Neuronal stem cell (in vitro differentiated cells): ENCODE data around the gene MED13L.

Experiments
- DNase-seq: peaks from one replicate; pipeline ENCODE4 v3.0.0-alpha.2; 2013; ENCODE audit warnings: low spot score
- H2AFZ ChIP-seq: one replicate; pipeline ENCODE4 v1.6.1; 2013; ENCODE audit warnings: mild to moderate bottlenecking, low read length, inconsistent platforms
- H2AK5ac ChIP-seq: 2 replicates; pipeline ENCODE4 v1.6.1; 2013; ENCODE audit warnings: low read depth, mild to moderate bottlenecking, inconsistent platforms, low read length, moderate library complexity, mixed read lengths
- H2BK120ac ChIP-seq: 2 replicates; pipeline ENCODE4 v1.6.1; 2013; ENCODE audit warnings: low read depth, mild to moderate bottlenecking, inconsistent platforms, low read length, moderate library complexity, mixed read lengths
- H2BK12ac ChIP-seq: one replicate; pipeline ENCODE4 v1.6.1; 2013; ENCODE audit warnings: low read length, inconsistent platforms
- H2BK15ac ChIP-seq: 2 replicates; pipeline ENCODE4 v1.6.1; 2013; ENCODE audit warnings: mild to moderate bottlenecking, low read length, inconsistent platforms, mixed read lengths
- H2BK5ac ChIP-seq: one replicate; pipeline ENCODE4 v1.6.1; 2013; ENCODE audit warnings: inconsistent platforms, mild to moderate bottlenecking, low read length, moderate library complexity
- H3K14ac ChIP-seq: one replicate; pipeline ENCODE4 v1.6.1; 2013; ENCODE audit warnings: low read length, inconsistent platforms
- H3K18ac ChIP-seq: 2 replicates; pipeline ENCODE4 v1.6.1; 2013; ENCODE audit warnings: low read length, inconsistent platforms
- H3K23ac ChIP-seq: 2 replicates; pipeline ENCODE4 v1.6.1; 2013; ENCODE audit warnings: low read depth, mild to moderate bottlenecking, mixed read lengths, low read length, inconsistent platforms; ENCODE audit not compliant: poor library complexity
- H3K27ac ChIP-seq: replicated peaks from 3 replicates; pipeline ENCODE4 v1.5.1; 2013; ENCODE audit warnings: low read length, inconsistent platforms
- H3K27me3 ChIP-seq, 3 experiments: 2 replicates each; pipeline ENCODE4 v1.6.1; 2013; ENCODE audit warnings: low read length in 3 of 3, mild to moderate bottlenecking in 2 of 3, inconsistent platforms in 1 of 3, low read depth in 1 of 3, mixed read lengths in 1 of 3, moderate library complexity in 1 of 3; ENCODE audit not compliant: control insufficient read depth in 3 of 3, insufficient read depth in 3 of 3
- H3K36me3 ChIP-seq, 2 donors: replicated peaks in 1 of 2; 2 replicates each; pipeline ENCODE4 v1.6.1; 2013; ENCODE audit warnings: low read length in 2 of 2; ENCODE audit not compliant: control insufficient read depth in 2 of 2, insufficient read depth in 2 of 2
- H3K4ac ChIP-seq: 2 replicates; pipeline ENCODE4 v1.6.1; 2013; ENCODE audit warnings: inconsistent platforms, mild to moderate bottlenecking, low read length, moderate library complexity
- H3K4me1 ChIP-seq, 2 donors: 1 replicate in 1 of 2; 2 replicates in 1 of 2; pipeline ENCODE4 v1.6.1; 2013; ENCODE audit warnings: low read length in 2 of 2, low read depth in 1 of 2; ENCODE audit not compliant: control insufficient read depth in 2 of 2, insufficient read depth in 1 of 2
- H3K4me2 ChIP-seq: one replicate; pipeline ENCODE4 v1.6.1; 2013; ENCODE audit warnings: mild to moderate bottlenecking, low read length, inconsistent platforms; ENCODE audit not compliant: insufficient read depth, poor library complexity, severe bottlenecking
- H3K4me3 ChIP-seq, 2 donors: 2 replicates each; pipeline ENCODE4 v1.5.1; 2013; ENCODE audit warnings: low read length in 2 of 2, mild to moderate bottlenecking in 2 of 2, inconsistent platforms in 1 of 2, moderate library complexity in 1 of 2
- H3K79me1 ChIP-seq: one replicate; pipeline ENCODE4 v1.6.1; 2013; ENCODE audit warnings: low read depth, mild to moderate bottlenecking, inconsistent platforms, low read length, moderate library complexity
- H3K9ac ChIP-seq: one replicate; pipeline ENCODE4 v1.6.1; 2013; ENCODE audit warnings: mild to moderate bottlenecking, low read depth, low read length, inconsistent platforms; ENCODE audit not compliant: poor library complexity
- H3K9me3 ChIP-seq, 2 donors: replicated peaks in 1 of 2; 2 replicates each; pipeline versions ENCODE3 to v1.6.1; 2013; ENCODE audit warnings: low read length in 2 of 2, mild to moderate bottlenecking in 2 of 2, inconsistent platforms in 1 of 2, low read depth in 1 of 2, mixed read lengths in 1 of 2, moderate library complexity in 1 of 2; ENCODE audit not compliant: control insufficient read depth in 2 of 2, insufficient read depth in 1 of 2
- H4K8ac ChIP-seq: one replicate; pipeline ENCODE4 v1.6.1; 2013; ENCODE audit warnings: low read depth, mild to moderate bottlenecking, inconsistent platforms, low read length, moderate library complexity
- H4K91ac ChIP-seq: one replicate; pipeline ENCODE4 v1.6.1; 2013; ENCODE audit warnings: low read length, low read depth, mild to moderate bottlenecking, inconsistent platforms; ENCODE audit not compliant: poor library complexity
- WGBS, 2 donors: extraction: QIAGEN DNeasy Blood & Tissue Kit; methylation state at CpG; one replicate each; pipeline ENCODE4 v1.1.7; 2013; ENCODE audit warnings: missing lambda C conversion rate in 2 of 2, mixed read lengths in 1 of 2; ENCODE audit not compliant: insufficient read length in 2 of 2, insufficient replicate concordance in 1 of 2; ENCODE audit errors: extremely low coverage in 2 of 2; 5-methylcytosine and 5-hydroxymethylcytosine counted together

Gene MED13L

GRCh38 chr12:116060764-116061163 is 216.7 kb downstream of the MED13L start:
- H3K9me3 ChIP-seq = no peaks in the 10 kb centered on the region
- H3K36me3 ChIP-seq = no peaks in the 10 kb centered on the region
- H2BK120ac ChIP-seq = no peak overlapping the region
- no peak overlapping the region for H3K18ac ChIP-seq
- H3K27ac ChIP-seq = no peak overlapping the region
- no peak overlapping the region for H2BK15ac ChIP-seq
- H4K8ac ChIP-seq = no peak overlapping the region
- peaks cover 3% of the 10 kb centered on the region for H3K79me1 ChIP-seq
- no peak overlapping the region for H2BK12ac ChIP-seq
- no peak for DNase-seq
- no peak overlapping the region for H2AK5ac ChIP-seq
- H3K4me2 ChIP-seq = no peak overlapping the region
- H4K91ac ChIP-seq = no peak overlapping the region
- no peak overlapping the region for H2AFZ ChIP-seq
- H3K27me3 ChIP-seq = no peaks in the 10 kb centered on the region
- no peak overlapping the region for H3K23ac ChIP-seq
- H3K9ac ChIP-seq = no peak overlapping the region
- peaks cover under 1 to 4% of the 10 kb centered on the region in 2 donors for H3K4me1 ChIP-seq
- no peak overlapping the region for H3K14ac ChIP-seq
- no peak overlapping the region for H3K4me3 ChIP-seq
- WGBS, 2 donors = no CpG with 5 or more reads among the region's 2 CpGs
- no peak overlapping the region for H2BK5ac ChIP-seq
- H3K4ac ChIP-seq = no peak overlapping the region

- Histone ChIP-seq H2BK5ac (no peak overlapping the region), H3K4me1 (peaks cover 0 to 3% of the 10 kb centered on the region in 2 donors), H3K79me1 (peaks cover 4% of the 10 kb centered on the region), H3K4me2 (no peak overlapping the region), H3K23ac (no peak overlapping the region), H3K9ac (no peak overlapping the region), H2BK120ac (no peak overlapping the region), H3K27ac (no peak overlapping the region), H3K4me3 (no peak overlapping the region), H4K8ac (no peak overlapping the region), H2AK5ac (no peak overlapping the region), H3K27me3 (no peaks in the 10 kb centered on the region), H3K36me3 (no peaks in the 10 kb centered on the region), H2AFZ (no peak overlapping the region), H3K4ac (no peak overlapping the region), H3K18ac (no peak overlapping the region), H2BK12ac (no peak overlapping the region), H3K14ac (no peak overlapping the region), H2BK15ac (no peak overlapping the region), H4K91ac (no peak overlapping the region), H3K9me3 (no peaks in the 10 kb centered on the region)
- no peak for DNase-seq
- WGBS, 2 donors = no CpG with 5 or more reads among the region's 4 CpGs
These were observed 217.6 kb downstream of the MED13L start for GRCh38 chr12:116059904-116060303.

- no peak overlapping the region for H3K4ac ChIP-seq
These were observed 218.9 kb downstream of the MED13L start for GRCh38 chr12:116058574-116058973.

GRCh38 chr12:116057356-116057755 is 220.1 kb downstream of the MED13L start:
- Histone ChIP-seq H3K14ac (no peak overlapping the region), H3K23ac (no peak overlapping the region), H2BK5ac (no peak overlapping the region), H2BK15ac (no peak overlapping the region), H2AFZ (no peak overlapping the region), H3K4me1 (peaks cover 0 to 15% of the 10 kb centered on the region in 2 donors), H3K36me3 (no peaks in the 10 kb centered on the region), H3K4me2 (no peak overlapping the region), H3K27me3 (no peaks in the 10 kb centered on the region), H4K91ac (no peak overlapping the region), H3K4ac (no peak overlapping the region), H3K18ac (no peak overlapping the region), H3K9ac (no peak overlapping the region), H3K79me1 (peaks cover 4% of the 10 kb centered on the region), H2BK12ac (no peak overlapping the region), H3K4me3 (no peak overlapping the region), H3K9me3 (no peaks in the 10 kb centered on the region), H4K8ac (no peak overlapping the region), H2AK5ac (no peak overlapping the region), H3K27ac (no peak overlapping the region), H2BK120ac (no peak overlapping the region)
- no peak for DNase-seq
- WGBS, 2 donors = no CpG with 5 or more reads among the region's 3 CpGs

More at GRCh38 chr12:116058574-116058973, 218.9 kb downstream of the MED13L start:
- Histone ChIP-seq H3K79me1 (peaks cover 4% of the 10 kb centered on the region), H2BK15ac (no peak overlapping the region), H3K9ac (no peak overlapping the region), H2AK5ac (no peak overlapping the region), H3K9me3 (no peaks in the 10 kb centered on the region), H2BK120ac (no peak overlapping the region), H3K27ac (no peak overlapping the region), H3K18ac (no peak overlapping the region), H3K23ac (no peak overlapping the region), H3K14ac (no peak overlapping the region), H3K4me2 (no peak overlapping the region), H3K36me3 (no peaks in the 10 kb centered on the region), H2BK12ac (no peak overlapping the region), H3K4me1 (peaks cover 0 to 7% of the 10 kb centered on the region in 2 donors), H2AFZ (no peak overlapping the region), H2BK5ac (no peak overlapping the region), H3K4me3 (no peak overlapping the region), H4K91ac (no peak overlapping the region), H3K27me3 (no peaks in the 10 kb centered on the region), H4K8ac (no peak overlapping the region)
- no peak for DNase-seq
- no CpG with 5 or more reads among the region's 3 CpGs for WGBS, 2 donors
